Cardiac muscle cell (in vitro differentiated cells and primary cell): Measurements from ENCODE around the gene PKP4. TPM values are rescaled to one million over a fixed set of nuclear protein-coding genes. Genes with fewer than 3 reads are reported as not detected.

Experiments used
- DNase-seq, 2 donors: peaks; one replicate each; pipeline versions ENCODE4 v3.0.0 to v3.0.0-alpha.2; 2010 to 2017; ENCODE audit warnings: low read depth in 1 of 2, low spot score in 1 of 2
- H3K27ac ChIP-seq: fragments of 200-600 bp; sonication (generic); 2 replicates; pipeline ENCODE4 v1.5.1; 2016
- H3K27me3 ChIP-seq: fragments of 200-600 bp; sonication (generic); 2 replicates; pipeline ENCODE4 v1.6.0; 2016; ENCODE audit warnings: control low read depth
- H3K36me3 ChIP-seq: fragments of 200-600 bp; sonication (generic); 2 replicates; pipeline ENCODE4 v1.5.1; 2016; ENCODE audit warnings: control low read depth
- H3K4me1 ChIP-seq: fragments of 200-600 bp; sonication (generic); 2 replicates; pipeline ENCODE4 v1.8.1; 2017; ENCODE audit warnings: low read depth, mild to moderate bottlenecking, mixed run types
- H3K4me3 ChIP-seq: fragments of 200-600 bp; sonication (generic); 2 replicates; pipeline ENCODE4 v1.5.1; 2016; ENCODE audit warnings: mild to moderate bottlenecking
- H3K9me3 ChIP-seq: fragments of 200-600 bp; sonication (generic); 2 replicates; pipeline ENCODE4 v1.5.1; 2017; ENCODE audit warnings: low read depth, mild to moderate bottlenecking, control low read depth
- polyA plus RNA-seq: library from polyadenylated mRNA; unstranded; fragments of >200 nt; fragmentation: Nextera tagmentation; extraction: Ambion mirVana; gene quantifications from 2 replicates; pipeline ENCODE4 v1.2.1, GENCODE V29; 2016
- total RNA-seq: library from RNA; depleted of rRNA; stranded (reverse); fragments of >200 nt; gene quantifications from 2 replicates; pipeline ENCODE4 v1.2.3, GENCODE V29; 2016
- TF ChIP-seq, protein P1 (sequence below): IDR thresholded peaks from 2 replicates; pipeline ENCODE4 v1.5.1; 2012; ENCODE audit warnings: low read depth, mild to moderate bottlenecking, low read length

The PKP4 gene
- total and polyA plus RNA-seq, 2 experiments from 2014 or later = 7.2 to 73.1 TPM

DNA sequence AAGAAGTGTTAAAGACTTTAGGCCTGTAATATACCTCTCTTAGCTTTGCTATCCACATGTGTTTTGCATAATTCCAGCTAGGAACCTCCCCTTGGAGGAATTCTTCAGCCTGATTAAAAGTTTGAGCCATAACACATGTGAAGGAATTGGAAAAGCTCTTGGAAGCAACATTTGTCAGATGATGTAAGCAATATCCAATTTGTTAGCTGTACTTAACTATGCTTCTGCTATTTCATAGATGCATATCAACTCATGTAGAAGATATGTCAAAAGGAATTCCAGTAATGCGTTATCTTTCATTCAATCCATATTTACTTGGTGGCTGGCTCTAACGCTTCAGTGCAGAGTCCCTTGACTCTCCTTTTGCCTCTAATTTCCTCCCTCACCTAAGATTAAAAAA lies 46.2 kb downstream of the PKP4 start:
- Histone ChIP-seq H3K27me3 (no peaks in the 10 kb centered on the region), H3K4me3 (no peak overlapping the region), H3K9me3 (no peaks in the 10 kb centered on the region), H3K27ac (no peak overlapping the region), H3K4me1 (peaks cover 10% of the 10 kb centered on the region), H3K36me3 (no peaks in the 10 kb centered on the region)
- TF ChIP-seq, protein P1, sequence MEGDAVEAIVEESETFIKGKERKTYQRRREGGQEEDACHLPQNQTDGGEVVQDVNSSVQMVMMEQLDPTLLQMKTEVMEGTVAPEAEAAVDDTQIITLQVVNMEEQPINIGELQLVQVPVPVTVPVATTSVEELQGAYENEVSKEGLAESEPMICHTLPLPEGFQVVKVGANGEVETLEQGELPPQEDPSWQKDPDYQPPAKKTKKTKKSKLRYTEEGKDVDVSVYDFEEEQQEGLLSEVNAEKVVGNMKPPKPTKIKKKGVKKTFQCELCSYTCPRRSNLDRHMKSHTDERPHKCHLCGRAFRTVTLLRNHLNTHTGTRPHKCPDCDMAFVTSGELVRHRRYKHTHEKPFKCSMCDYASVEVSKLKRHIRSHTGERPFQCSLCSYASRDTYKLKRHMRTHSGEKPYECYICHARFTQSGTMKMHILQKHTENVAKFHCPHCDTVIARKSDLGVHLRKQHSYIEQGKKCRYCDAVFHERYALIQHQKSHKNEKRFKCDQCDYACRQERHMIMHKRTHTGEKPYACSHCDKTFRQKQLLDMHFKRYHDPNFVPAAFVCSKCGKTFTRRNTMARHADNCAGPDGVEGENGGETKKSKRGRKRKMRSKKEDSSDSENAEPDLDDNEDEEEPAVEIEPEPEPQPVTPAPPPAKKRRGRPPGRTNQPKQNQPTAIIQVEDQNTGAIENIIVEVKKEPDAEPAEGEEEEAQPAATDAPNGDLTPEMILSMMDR = no peak
- DNase-seq = peak in 1 of 2 donors; percentile 69

DNA sequence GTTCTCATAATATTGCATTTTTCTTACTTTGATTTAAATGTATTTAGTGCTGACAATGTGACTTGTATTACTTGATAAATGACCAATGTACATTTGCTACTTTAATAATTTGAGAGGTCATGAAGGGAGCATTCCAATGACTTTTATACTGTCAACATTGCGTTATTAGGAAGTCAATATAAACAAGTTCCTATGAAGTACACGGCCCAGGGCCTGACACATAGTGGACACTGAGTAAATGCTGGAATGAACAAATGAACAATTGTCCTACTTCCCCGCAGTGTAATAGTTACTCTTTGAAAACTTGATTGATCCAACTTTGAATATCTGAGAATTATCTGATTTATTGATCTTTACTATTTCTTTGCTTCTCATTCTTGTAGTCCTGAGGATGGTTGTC lies 47.3 kb downstream of the PKP4 start:
- Histone ChIP-seq H3K9me3 (no peaks in the 10 kb centered on the region), H3K27ac (no peak overlapping the region), H3K4me1 (peaks cover 10% of the 10 kb centered on the region), H3K4me3 (no peak overlapping the region), H3K36me3 (no peaks in the 10 kb centered on the region), H3K27me3 (no peaks in the 10 kb centered on the region)
- TF ChIP-seq, protein P1 = no peak
- DNase-seq = no peak

DNA sequence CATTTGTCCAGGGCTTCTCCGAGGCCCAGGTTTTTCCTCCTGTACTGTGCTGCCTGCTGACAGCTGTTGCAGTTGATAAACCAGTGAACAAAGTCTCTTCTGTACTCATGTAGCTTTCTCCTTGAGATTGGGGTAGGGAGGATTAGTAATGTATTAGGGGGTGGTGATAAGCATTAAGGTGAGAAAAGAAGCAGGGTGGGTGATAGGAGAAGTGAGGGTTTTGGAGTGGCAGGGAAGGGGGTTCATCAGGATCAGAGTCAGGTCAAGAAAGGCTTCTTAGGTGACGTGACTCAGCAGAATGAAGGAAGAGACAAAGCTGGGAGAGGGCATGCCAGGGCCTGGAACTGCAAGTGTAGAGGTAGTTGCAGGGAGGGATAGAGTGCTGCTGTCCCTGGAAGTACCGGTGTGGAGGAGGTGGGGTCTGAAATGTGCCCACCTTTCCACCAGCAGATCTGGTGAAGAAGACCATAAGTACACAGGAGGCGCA lies 48.7 kb downstream of the PKP4 start:
- Histone ChIP-seq H3K27ac (peak overlapping the region; percentile 18), H3K27me3 (no peaks in the 10 kb centered on the region), H3K36me3 (no peaks in the 10 kb centered on the region), H3K4me3 (no peak overlapping the region), H3K4me1 (peaks cover 10% of the 10 kb centered on the region), H3K9me3 (no peaks in the 10 kb centered on the region)
- no peak for DNase-seq
- TF ChIP-seq, protein P1 = no peak

DNA sequence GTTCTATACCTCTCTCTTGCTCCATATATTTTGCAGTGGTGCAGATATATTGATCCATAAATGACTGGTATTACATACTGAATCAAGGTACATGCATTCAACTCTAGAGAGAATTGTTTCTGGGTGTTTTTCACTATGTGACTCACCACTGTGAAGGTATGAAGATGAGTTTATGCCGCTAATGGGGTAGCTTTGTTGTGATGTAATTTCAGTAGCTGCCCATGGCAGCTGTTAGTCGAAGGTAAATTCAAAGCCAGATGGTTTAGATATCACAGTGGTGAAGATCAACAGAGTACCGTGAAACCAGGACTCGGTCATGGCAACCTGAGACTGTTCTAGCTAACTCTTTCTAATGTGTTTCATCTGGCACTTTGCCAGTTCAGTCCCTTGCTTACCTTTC lies 50.4 kb downstream of the PKP4 start:
- H3K27ac ChIP-seq = no peak overlapping the region
- DNase-seq = no peak
- no peaks in the 10 kb centered on the region for H3K9me3 ChIP-seq
- peaks cover 10% of the 10 kb centered on the region for H3K4me1 ChIP-seq
- TF ChIP-seq, protein P1 = no peak
- H3K4me3 ChIP-seq = no peak overlapping the region
- no peaks in the 10 kb centered on the region for H3K36me3 ChIP-seq
- no peaks in the 10 kb centered on the region for H3K27me3 ChIP-seq

DNA sequence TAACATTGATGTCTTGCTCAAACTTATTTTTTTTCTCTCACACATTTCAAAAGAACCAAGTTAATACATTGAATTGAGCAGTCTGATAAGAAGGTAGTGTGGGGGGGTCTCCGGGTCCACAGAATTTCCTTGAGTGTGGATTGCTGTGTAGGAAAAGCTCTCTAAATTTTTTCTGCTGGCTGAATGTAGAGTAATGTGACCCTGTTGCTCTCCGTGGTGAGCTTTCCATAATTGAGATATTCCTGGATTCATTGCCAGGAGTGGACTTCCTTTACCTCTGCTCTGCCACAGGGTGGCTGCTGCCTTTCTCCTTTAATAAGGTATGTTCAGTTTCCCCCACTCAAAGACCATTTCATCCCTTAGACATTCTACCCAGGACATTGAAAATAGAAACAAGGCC lies 50.9 kb downstream of the PKP4 start:
- Histone ChIP-seq H3K9me3 (no peaks in the 10 kb centered on the region), H3K4me1 (peaks cover 5% of the 10 kb centered on the region), H3K27me3 (no peaks in the 10 kb centered on the region), H3K36me3 (no peaks in the 10 kb centered on the region), H3K27ac (no peak overlapping the region), H3K4me3 (no peak overlapping the region)
- no peak for DNase-seq
- TF ChIP-seq, protein P1 = no peak
